ENCODE data around the gene FOXM1.

The FOXM1 gene

DNA sequence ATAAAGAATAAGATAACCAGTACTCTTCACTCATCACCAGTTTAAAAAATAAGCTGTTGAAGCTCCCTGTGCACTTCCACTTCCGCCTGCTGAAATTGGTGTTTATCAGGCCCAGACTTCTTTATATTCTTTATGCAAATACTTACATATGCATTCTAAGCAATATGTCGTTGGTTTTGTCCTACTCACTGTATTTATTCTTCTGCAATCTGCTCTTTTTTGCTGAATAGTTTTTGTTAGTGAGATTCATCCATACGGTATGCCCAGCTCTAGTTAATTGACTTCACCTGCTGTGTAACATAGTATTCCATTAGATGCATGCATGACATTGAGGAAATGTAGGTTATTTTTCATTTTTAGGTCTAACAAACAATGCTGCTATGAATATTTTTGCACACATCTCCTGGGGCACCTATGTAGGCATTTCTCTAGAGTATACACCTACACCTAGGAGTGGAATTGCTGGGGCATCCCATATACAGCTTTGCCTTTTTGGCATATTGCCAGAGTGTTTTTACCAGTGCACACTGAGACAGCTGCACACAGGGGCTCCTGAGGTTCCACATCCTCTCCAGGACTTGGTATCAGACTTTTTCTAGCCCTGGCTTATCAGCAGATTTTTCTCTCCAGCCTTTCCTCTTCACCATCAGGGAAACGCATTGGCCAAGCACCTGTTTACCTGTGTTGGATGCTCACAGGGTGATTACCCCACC is 41.1 kb downstream of the FOXM1 start:
- no peak for ATAC-seq

DNA sequence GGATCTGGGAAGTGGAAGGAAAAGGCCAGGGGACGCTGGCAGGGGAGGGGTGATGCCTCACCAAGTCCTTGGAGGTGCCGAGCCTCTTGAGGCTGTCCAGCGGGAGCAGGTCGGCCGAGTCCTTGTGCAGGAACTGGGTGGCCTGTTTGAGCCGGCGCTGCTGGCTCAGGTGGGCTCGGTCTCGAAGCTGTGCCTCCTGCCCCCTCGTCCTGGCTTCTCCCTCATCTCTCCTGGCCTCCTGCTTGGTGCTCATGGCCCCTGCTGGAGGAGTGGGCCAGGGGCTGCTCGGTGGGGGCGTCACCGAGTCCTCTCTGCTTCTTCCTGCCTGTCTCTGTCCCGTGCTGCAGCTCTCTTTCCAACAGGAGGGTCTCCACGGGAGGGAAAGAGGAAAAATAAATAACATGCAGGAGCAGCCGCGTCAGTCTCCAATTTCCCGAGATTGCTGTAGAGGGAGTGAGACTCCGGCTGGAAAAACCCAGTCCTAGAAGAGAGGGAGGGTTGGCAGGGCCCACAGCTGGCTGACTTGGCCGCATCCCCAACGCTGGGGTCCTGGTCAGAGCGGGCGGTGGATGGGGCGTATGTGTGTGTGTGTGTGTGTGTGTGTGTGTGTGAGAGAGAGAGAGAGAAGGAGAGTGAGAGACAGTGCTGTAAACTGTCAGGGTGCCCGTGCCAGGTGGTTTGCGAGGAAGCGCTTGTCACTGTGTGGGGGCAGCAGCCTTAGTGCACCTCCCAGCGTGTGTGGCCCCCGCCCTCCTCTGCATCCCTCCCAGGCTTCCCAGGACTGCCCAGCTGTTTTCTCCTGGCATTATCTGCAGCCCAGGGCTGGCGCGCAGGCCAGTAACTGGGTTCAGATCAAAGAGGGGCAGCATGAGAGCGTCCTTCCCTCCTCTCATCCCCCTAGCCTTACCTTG is 42.1 kb downstream of the FOXM1 start, which contains the start of gene NRIP2:
Gene NRIP2, minus strand, starts transcription at position 455 of the 911 bp plus-strand sequence. Its CDS starts 52 bp downstream, at position 403.
- ATAC-seq: no peak

DNA sequence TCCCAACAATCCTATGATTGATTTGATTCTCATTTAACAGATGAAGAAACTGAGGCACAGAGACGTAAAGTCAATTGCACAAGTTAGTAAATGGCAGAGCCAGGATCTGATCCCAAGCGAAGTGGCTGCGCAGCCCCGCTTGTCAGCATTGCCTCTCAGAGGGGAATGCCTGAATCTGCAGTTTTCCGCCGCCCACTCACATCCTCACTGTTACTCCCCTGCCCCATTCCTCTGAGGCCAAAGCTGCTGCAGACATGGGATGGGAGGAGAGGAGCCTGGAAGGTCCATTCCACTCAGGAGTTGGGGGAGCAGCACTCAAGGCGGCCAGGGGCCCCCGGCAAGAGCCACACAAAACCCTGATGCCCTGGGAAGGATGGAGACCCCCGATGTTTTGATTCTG is 43.2 kb downstream of the FOXM1 start:
- no peak for ATAC-seq

DNA sequence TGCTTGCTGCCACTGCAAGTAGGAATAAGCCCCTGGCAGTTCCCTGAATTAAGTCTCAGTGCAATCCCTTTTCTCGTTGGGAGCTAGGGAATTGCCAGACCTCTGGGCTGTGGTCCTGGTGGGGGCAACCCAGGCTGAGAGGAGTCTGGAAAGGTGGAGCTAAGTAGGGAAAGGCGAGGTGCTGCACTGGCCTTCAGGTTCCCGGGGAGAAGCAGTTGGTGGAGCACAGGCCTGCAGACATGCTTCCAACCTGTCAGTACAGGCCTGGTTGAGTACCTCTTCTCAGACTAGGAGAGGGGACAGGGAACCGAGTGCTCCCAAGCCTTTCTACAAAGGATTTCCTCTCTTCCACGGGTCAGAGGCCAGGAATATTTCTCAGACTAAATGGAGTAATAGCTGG is 43.6 kb downstream of the FOXM1 start:
- ATAC-seq: no peak

DNA sequence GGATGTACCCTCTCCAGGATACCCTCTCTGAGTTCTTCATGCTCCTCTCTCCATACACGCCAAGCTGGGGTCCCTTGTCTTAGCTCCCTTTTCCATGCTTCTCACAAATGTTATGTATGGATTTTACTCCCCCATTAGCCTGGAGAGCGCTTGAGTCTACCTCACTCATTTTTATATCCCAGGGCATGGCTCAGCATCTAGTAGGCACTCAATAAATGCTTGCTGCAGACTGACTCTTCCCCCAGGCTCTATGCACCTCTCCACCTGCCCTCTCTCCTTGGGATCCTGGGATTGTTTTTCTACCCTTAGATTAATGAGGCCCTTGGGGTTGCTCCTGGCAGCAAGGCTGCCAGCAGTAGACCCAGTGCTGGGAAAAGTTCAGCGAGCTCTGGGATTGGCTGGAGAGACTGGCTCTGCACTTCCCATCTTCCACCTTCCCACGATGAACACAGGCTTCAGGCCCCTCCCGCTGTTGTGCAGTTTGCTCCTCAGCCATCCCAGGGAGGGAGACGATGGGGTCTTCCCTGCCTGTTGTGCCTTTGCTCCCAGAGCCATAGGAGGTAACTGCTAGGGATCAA is 44.3 kb downstream of the FOXM1 start:
- ATAC-seq: no peak

DNA sequence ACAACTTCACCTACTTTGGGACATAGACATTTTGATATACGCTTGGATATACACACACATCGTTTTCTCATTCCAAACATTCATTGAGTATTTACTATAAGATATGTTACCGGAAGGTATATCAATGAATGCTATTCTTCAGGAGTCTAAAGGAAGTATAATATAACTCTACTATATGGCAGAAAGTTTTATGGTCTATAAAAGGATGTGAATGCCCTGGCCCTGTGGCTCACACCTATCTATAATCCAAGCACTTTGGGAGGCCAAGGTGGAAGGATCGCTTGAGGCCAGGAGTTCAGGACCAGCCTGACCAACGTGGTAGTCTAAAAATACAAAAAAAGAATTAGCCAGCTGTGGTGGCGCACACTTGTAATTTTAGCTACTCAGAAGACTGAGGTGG is 47.7 kb downstream of the FOXM1 start:
- ATAC-seq: no peak

DNA sequence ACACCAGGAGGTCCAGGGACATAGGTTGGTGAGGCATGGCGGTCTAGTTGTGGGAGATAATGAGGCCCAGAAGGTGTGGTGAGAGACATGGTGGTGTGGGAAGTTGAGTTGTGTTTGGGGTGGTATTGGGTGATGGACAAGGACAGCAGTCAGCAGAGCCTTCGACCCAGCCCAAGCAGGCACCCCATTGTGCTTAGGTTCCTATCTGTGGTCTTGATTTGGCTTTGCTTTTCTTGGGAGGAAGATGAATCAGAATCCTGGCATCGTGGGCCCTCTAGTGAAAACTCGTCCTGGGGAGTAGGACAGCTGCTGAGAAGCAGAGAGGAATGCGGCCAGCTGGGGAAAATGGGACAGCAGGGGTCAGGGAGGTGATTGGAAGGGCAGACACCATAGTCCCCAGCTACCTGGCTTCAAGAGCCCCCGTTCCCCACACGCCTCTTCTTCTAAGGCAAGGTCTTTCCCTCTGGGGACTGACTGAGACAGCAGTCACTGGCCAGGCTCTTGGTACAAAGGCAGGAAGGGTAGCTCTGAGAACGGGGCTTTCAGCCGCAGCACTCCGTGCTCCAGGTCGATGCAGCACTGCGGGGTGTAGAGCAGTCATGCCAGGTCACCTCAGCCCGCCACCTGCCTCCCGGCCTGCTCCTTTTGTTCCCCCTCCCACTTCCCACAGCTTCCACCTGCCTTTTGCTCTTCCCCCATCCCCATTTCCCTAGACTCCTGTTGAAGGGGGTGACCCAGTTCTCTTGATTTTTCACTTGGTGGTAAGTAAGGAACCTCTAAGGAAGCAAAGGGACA is 50.1 kb downstream of the FOXM1 start:
- no peak for ATAC-seq

DNA sequence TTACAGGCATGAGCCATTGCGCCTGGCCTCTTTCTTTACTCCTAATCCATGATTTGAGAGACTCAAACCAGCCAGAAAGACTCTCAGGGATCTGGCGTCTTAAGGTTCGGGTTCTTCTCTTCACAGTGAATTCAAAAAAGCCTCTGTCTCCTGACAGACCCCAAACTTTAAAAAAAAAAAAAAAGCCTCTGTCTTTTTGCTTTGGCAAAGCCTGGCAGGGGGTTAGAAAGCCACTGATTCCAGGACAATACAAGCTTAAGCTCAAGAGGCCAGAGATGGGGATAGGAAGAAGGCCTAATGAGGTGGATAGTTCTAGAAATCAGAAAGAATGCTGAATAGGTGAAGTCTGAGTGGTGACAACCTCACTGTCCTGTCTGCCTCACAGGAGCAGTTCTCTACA is 50.9 kb downstream of the FOXM1 start:
- ATAC-seq: no peak

DNA sequence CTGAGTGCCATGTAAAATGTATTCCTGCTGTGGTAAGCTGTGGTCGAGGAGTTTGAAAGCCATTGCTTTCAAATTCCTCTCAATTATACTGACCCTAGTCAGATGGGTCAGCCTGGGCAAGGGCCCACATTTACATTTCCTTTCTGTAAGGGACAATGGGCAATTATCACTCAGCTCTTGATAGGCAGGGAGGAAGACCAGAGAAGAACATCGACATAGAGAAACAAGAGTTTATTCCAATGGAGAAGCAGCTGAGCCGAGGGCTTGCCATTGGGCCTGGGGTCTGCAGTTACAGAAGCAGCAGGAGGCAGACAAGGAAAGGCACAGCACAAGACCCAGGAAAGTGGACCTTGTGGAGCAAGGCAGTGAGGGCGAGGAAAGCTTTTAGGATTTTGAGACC is 51.8 kb downstream of the FOXM1 start:
- ATAC-seq: no peak

DNA sequence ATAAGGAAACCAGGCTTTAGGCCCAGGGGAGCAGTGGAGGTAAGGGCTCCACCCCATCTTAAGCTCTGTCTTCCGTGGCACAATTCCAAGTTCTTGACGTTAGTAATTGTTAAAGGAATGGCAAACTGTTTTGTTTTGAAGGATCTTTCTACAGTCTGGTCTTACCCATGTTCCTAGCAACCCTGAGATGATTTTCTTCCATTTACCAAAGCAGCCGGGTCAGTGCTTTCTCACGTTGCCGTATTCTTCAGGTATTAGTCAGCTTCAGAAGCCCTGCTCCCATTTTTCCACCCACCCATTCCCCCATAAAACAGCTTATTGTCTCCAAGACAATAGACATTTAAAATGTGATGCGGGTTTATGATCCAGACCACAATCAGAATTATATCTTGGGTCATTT is 52.4 kb downstream of the FOXM1 start:
- no peak for ATAC-seq

DNA sequence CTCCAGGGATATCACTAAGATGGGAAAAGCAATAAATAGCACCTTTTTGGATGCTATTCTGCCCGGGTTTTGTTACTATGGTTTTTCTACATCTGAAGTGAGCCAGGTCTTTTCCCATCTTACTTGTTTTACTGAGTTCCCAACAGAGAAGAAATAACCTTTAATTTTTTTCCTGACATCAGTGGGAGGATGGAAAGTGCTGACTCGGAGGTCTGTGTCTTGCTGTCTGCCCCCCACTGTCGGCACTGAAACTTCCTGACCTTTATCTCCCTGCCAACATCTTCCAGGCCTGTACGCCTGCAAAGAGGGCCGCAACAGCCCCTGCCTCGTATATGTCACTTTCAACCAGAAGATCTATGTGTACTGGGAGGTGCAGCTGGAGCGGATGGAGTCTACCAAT is 53.5 kb downstream of the FOXM1 start:
- ATAC-seq: no peak

DNA sequence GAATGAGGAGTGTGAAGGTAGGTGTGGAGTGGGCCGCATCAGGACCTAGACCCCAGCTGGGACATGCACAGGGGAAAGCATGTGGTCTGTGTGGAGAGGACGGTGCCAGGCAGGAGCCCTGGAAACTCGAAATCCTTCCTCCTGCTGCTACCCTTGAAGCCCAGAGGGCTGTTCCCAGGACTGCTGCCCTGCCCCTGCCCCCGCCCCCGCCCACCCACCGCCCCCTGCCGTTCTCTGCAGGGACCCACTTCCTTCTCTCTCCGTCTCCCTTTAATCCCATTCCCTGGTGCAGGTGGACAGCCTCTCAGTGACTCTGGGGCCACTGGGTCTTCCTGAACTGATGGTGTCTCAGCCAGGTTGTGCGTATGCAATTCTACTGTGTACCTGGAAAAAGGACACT is 56.5 kb downstream of the FOXM1 start:
- ATAC-seq: no peak

DNA sequence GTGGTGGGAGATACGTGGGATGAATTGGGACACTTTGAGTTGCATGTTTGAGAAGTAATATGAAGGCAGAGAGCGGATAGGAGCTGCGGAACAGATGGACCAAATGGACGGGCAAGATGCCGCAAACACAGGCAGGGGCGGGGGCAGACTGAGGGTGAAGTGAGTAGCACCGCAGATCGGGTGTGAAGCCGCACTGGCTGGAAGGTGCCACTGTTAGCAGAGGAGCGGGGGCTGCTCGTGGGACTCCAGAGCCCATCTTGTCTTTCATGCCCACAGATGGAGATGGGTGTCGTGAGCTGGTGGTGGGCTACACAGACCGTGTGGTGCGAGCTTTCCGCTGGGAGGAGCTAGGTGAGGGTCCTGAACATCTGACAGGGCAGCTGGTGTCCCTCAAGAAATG is 57.2 kb downstream of the FOXM1 start:
- no peak for ATAC-seq

DNA sequence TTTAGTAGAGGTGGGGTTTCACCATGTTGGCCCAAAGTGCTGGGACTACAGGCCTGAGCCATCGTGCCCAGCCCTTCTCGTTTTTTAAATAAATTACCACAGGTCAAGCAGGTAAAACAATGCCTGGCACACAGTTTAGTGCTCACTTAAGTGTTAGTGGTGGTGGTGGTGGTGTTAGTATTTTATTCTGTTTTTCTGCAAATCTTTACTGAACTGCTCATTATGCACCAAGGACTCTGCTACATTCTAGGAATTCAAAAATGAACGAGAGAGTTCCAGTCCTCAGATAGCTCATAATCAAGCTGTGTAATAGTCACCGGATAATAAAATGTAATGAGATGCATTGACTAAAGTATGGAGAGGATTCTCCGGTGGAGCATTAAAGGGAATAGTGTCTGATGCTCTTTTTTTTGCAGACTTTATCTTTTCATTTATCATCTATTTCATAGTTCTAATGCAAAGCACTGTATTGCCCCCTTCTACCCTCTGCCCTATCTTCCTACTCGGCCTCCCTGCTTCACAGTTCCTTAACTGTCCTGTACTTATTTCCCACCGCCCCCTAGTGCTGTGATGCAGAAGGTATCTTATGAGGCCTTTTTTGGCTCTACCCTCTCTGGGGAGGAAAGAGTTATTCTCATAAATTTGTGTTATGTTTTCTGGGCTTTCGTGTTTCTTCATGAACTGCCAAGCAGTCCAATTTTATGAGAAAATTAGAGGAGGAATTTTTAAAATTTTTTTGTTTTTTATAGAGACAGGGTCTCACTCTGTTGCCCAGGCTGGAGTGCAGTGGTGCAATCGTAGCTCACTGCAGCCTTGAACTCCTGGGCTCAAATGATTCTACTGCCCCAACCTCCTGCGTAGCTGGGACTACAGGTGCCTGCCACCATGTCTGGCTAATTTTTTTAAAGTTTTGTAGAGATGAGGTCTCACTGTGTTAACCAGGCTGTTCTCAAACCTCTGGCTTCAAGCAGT is 63.5 kb downstream of the FOXM1 start:
- no peak for ATAC-seq

DNA sequence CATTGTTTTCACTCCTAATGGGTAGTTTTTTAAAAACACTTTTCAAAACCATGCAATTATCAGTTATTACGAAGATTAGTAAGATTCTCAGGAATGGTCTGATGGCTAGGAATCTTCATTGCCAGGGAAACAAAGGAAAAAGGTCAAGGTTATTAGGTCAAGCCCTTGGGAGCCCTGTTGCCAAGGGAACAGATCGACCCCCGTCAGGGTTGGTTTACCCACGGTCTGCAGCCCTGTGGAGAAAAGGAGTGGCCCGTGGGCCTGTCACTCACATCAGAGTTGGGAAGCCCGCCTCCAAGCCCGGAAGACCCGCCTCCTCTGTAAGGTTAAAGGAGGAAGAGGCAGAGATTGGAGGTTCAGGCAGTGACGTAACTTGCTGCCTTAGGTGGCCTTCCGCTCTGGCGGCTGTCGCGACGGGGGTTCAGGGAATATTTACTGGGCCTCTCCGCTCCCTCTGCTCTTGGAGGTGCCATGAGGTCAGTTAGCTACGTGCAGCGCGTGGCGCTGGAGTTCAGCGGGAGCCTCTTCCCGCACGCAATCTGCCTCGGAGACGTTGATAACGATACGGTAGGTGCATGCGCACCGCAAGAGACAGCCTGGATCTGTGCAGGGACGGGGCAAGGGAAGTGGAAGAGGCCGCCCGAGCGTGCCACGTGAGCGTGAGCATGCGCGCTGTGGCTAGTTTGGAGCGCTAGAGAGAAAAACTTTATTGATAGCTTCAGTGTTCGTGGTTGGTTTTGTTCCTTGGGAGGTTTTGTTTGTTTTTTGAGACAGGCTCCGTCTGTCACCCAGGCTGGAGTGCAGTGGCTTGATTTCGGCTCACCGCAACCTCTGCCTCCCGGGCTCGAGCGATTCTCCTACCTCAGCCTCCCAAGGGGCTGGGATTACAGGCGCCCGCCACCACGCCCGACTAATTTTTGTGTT is 64.4 kb downstream of the FOXM1 start, which contains the start of gene ITFG2:
Gene ITFG2, plus strand, starts transcription at position 379 of the 924 bp plus-strand sequence. Its CDS starts 93 bp downstream, at position 472.
- ATAC-seq: peak; percentile 97

DNA sequence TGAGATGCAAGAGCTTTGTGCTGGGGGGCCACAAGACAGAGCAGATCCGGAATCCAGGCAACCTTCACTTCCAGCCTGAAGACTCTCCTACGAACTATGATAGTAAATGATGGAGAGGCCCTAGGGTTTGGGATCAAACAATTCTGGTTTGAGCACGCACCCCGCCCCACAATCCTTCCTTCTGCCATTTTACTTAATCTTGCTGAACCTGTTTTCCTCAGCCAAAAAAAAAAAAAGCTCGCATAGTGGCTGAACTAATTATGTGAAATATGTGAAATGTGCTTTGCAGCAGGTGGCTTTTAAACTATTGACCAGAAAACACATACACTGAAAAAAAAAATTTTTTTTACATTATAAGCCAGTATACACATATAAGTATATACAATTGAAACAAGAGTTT is 65.2 kb downstream of the FOXM1 start:
- ATAC-seq: no peak

All from activated CD4-positive, CD25-positive, alpha-beta regulatory T cell treated with anti-CD3 and anti-CD28 coated beads, Interleukin-2, amount 50 U/mL, for 24 hours (primary cell).